NOMO-1 treated with dmso at 0.1 percent for 144 hours (cell line): Measurements from ENCODE around the gene FTL.
A peak's percentile ranks its signal among the peaks of the same experiment; 100 is the strongest.

Experiments used
- DNase-seq: peaks from one replicate; lab custom pipeline; 2025; ENCODE audit not compliant: unreplicated experiment; lab: John Stamatoyannopoulos, UW

FTL gene

GRCh38 chr19:48991011-48991609 lies 26.0 kb downstream of the FTL start:
- no peak for DNase-seq

GRCh38 chr19:48991873-48992580 lies 26.9 kb downstream of the FTL start:
- no peak for DNase-seq

GRCh38 chr19:48992581-48993174 lies 27.6 kb downstream of the FTL start:
- no peak for DNase-seq

GRCh38 chr19:48993175-48994034 lies 28.3 kb downstream of the FTL start, which contains the start of the genes GYS1 and RUVBL2:
TSS of gene GYS1 (minus strand) at chr19:48993309. CDS start at chr19:48993112, 197 bp downstream.
TSS of gene RUVBL2 (plus strand) at chr19:48993887. CDS start at chr19:48993912, 25 bp downstream.
- peak; percentile 100 for DNase-seq

GRCh38 chr19:48994035-48994386 lies 28.9 kb downstream of the FTL start:
- DNase-seq: no peak

- DNase-seq: no peak
These were observed 32.9 kb downstream of the FTL start for GRCh38 chr19:48997972-48998371.

GRCh38 chr19:48999481-49000325 lies 34.6 kb downstream of the FTL start:
- DNase-seq: no peak

GRCh38 chr19:49004133-49004532 lies 39.0 kb downstream of the FTL start:
- no peak for DNase-seq

- no peak for DNase-seq
These were observed 40.0 kb downstream of the FTL start for GRCh38 chr19:49004964-49005614.

GRCh38 chr19:49006905-49007304 lies 41.8 kb downstream of the FTL start:
- no peak for DNase-seq

GRCh38 chr19:49009828-49010227 lies 44.7 kb downstream of the FTL start:
- no peak for DNase-seq

GRCh38 chr19:49010453-49010852 lies 45.3 kb downstream of the FTL start:
- no peak for DNase-seq

- DNase-seq: no peak
These were observed 46.1 kb downstream of the FTL start for GRCh38 chr19:49011194-49011593.

- no peak for DNase-seq
These were observed 49.2 kb downstream of the FTL start for GRCh38 chr19:49014123-49014869.

GRCh38 chr19:49014870-49015255 lies 49.8 kb downstream of the FTL start:
- no peak for DNase-seq

- DNase-seq: no peak
These were observed 51.1 kb downstream of the FTL start for GRCh38 chr19:49016067-49016839.
